AG10803 (cell line): ENCODE measurements around the gene SSB.
A peak's percentile ranks its signal among the peaks of the same experiment; 100 is the strongest.
"Not testable (repeated sequence)": the region's sequence is repeated elsewhere in the genome, so short reads cannot be mapped to it uniquely, and the experiment has no call there.

Source experiments
- DNase-seq: peaks from one replicate; pipeline ENCODE4 v3.0.0; 2010; ENCODE audit warnings: low read depth
- H3K4me3 ChIP-seq: 2 replicates; pipeline ENCODE4 v1.5.1; 2011; ENCODE audit warnings: mild to moderate bottlenecking, low read length, control low read depth
- CTCF ChIP-seq: conservative IDR thresholded peaks from 2 replicates; pipeline ENCODE4 v1.5.1; 2011; ENCODE audit warnings: mild to moderate bottlenecking, low read length, control low read depth, inconsistent platforms

The SSB gene

DNA sequence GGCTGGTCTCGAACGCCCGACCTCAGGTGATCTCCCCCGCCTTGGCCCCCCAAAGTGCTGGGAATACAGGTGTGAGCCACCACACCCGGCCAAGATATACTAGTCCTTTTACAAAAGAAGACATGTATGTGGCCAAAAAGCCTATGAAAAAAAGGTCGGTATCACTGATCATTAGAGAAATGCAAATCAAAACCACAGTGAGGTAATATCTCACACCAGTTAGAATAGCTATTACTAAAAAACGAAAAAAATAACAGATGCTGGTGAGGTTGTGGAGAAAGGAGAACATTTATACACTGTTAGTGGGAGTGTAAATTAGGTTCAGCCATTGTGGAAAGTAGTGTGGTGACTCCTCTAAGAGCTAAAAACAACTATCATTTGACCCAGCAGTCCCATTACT, 38.7 kb upstream of the SSB start:
- H3K4me3 ChIP-seq: no peak overlapping the region
- TF ChIP-seq CTCF: no peak
- DNase-seq: no peak

GRCh38 chr2:169760798-169761197, 37.9 kb upstream of the SSB start:
- H3K4me3 ChIP-seq, DNase-seq: not testable (repeated sequence)

GRCh38 chr2:169761251-169761969, 37.3 kb upstream of the SSB start:
- H3K4me3 ChIP-seq: no peak overlapping the region
- DNase-seq: no peak
- no peak for TF ChIP-seq CTCF

- DNase-seq: no peak
- H3K4me3 ChIP-seq: no peak overlapping the region
- TF ChIP-seq CTCF: no peak
Measured at GRCh38 chr2:169761970-169762292, 36.7 kb upstream of the SSB start.

GRCh38 chr2:169765523-169765922, 33.1 kb upstream of the SSB start:
- H3K4me3 ChIP-seq: no peak overlapping the region
- no peak for TF ChIP-seq CTCF
- DNase-seq: no peak

- peak; percentile 62 for DNase-seq
- TF ChIP-seq CTCF: peak; percentile 78
- no peak overlapping the region for H3K4me3 ChIP-seq
Measured at GRCh38 chr2:169767243-169767888, 31.3 kb upstream of the SSB start.

- no peak for DNase-seq
- peak overlapping the region; percentile 29 for H3K4me3 ChIP-seq
- TF ChIP-seq CTCF: no peak
Measured at GRCh38 chr2:169768262-169768995, 30.2 kb upstream of the SSB start.
